Sigmoid colon (tissue), 7 donors: ENCODE results near the gene TMED4. TPM values are rescaled to one million over a fixed set of nuclear protein-coding genes. Genes with fewer than 3 reads are reported as not detected.

ENCODE experiments used
- DNase-seq: peaks from one replicate; pipeline ENCODE4 v3.0.0-alpha.2; 2019
- H3K27ac ChIP-seq, 4 donors: fragments of 200-600 bp; sonication (generic); one replicate each; pipeline ENCODE4 v1.5.1; 2016 to 2019; ENCODE audit warnings: mild to moderate bottlenecking in 1 of 4
- H3K27me3 ChIP-seq, 3 donors: fragments of 200-600 bp; sonication (generic); one replicate each; pipeline ENCODE4 v1.5.1; 2019; ENCODE audit warnings: mild to moderate bottlenecking in 1 of 3
- H3K36me3 ChIP-seq, 4 donors: fragments of 200-600 bp; sonication (generic); one replicate each; pipeline ENCODE4 v1.5.1; 2016 to 2019
- H3K4me1 ChIP-seq, 4 donors: fragments of 200-600 bp; sonication (generic); one replicate each; pipeline ENCODE4 v1.5.1; 2017 to 2019
- H3K4me3 ChIP-seq, 4 donors: fragments of 200-600 bp; sonication (generic); one replicate each; pipeline ENCODE4 v1.5.1; 2017 to 2019; ENCODE audit warnings: mild to moderate bottlenecking in 2 of 4, moderate library complexity in 1 of 4
- H3K9me3 ChIP-seq, 4 donors: fragments of 200-600 bp in 3 of 4; sonication (generic) in 3 of 4; one replicate each; pipeline versions ENCODE4 v1.5.1 to v1.6.1; 2013 to 2019
- CTCF ChIP-seq, 4 experiments: fragments of 450-650 bp in 3 of 4; fragments of 200-600 bp in 1 of 4; IDR thresholded peaks; one replicate each; pipeline ENCODE4 v1.5.1; 2016 to 2019; ENCODE audit warnings: antibody characterized with exemption in 4 of 4, mild to moderate bottlenecking in 3 of 4, moderate library complexity in 2 of 4
- EP300 ChIP-seq, 4 donors: sonication (generic); formaldehyde crosslinking; IDR thresholded peaks; one replicate each; pipeline ENCODE4 v1.6.1; 2017; ENCODE audit warnings: antibody characterized with exemption in 4 of 4
- POLR2A ChIP-seq, 2 donors: fragments of 450-650 bp; IDR thresholded peaks; one replicate each; pipeline ENCODE4 v1.6.1; 2016; ENCODE audit warnings: antibody characterized with exemption in 2 of 2, mild to moderate bottlenecking in 2 of 2, moderate library complexity in 2 of 2
- POLR2AphosphoS5 ChIP-seq, 4 donors: sonication (generic); formaldehyde crosslinking; IDR thresholded peaks; one replicate each; pipeline ENCODE4 v1.6.1; 2017; ENCODE audit warnings: antibody characterized with exemption in 4 of 4
- WGBS, 2 donors: extraction: QIAGEN DNeasy Blood & Tissue Kit; methylation state at CpG; one replicate each; pipeline ENCODE4 v1.1.7; 2013; 5-methylcytosine and 5-hydroxymethylcytosine counted together
- intact Hi-C: fragments of 100-400 bp; cut with DNase I; formaldehyde crosslinking; loops from one replicate; pipeline ENCODE4 v1.15.1; 2023
- polyA plus RNA-seq, 3 donors: library from polyadenylated mRNA; stranded (reverse); fragments of 200-250 nt; gene quantifications; one replicate each; pipeline ENCODE4 v1.2.3, GENCODE V29; 2013
- total RNA-seq, 4 donors: library from RNA; depleted of rRNA; stranded (reverse); fragments of >200 nt; gene quantifications; one replicate each; pipeline ENCODE4 v1.1.0, GENCODE V29; 2016
- donor health status: healthy with polysubstance abuse.
- donor health status: Bipolar disorder and iron deficiency.
- donor health status: healthy.

Gene TMED4
- total and polyA plus RNA-seq, 7 donors = 18.6 to 209 (median 114) TPM

DNA sequence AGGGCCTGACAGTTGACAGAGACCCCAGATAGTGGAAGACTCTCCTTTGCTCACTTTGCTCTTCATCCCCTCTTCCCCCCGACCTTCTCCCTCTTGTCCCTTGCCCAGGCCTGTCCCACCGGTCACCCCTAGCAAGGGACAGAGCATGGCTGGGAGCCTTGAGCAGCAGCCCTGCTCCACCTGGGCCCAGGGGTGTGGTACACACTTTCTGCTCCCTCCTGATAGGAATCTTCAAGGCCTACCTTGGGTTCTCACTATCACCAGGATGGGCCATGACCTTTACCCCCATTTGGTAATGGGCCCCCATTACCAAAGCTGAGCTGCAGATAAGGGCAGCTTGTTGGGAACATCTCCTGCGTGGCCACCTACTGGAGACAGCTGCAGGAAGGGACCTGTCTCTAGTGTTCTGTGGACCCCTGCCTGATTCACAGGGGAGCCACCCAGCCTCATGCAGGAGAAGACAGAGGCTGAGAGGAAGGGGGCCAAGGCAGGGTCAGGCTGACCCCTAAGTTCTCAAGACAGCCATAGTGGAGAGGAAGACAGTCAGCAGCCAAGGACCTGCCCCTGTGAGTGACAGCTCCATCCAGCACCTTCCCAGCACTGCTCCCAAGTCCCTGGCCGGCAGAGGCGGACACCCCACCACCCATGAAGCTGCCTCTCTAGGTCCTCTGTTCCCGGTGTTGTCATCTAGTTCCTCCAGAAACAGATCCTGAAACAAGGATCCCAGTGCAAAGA lies 40.0 kb downstream of the TMED4 start:
- no peak for DNase-seq
- Histone ChIP-seq H3K27ac (no peak overlapping the region), H3K9me3 (no peaks in the 10 kb centered on the region), H3K27me3 (no peaks in the 10 kb centered on the region), H3K36me3 (no peaks in the 10 kb centered on the region), H3K4me3 (no peak overlapping the region), H3K4me1 (no peaks in the 10 kb centered on the region)
- TF ChIP-seq POLR2AphosphoS5 (IDR thresholded peaks at IDR 0.05) = no peak
- no peak for TF ChIP-seq EP300 (IDR thresholded peaks at IDR 0.05)
- TF ChIP-seq CTCF (IDR thresholded peaks at IDR 0.05) = no peak
- no peak for TF ChIP-seq POLR2A (IDR thresholded peaks at IDR 0.05)
- intact Hi-C loops = no loop called here
- 92 to 93% methylated on average over 6 of the region's 6 CpGs for WGBS, 2 donors

DNA sequence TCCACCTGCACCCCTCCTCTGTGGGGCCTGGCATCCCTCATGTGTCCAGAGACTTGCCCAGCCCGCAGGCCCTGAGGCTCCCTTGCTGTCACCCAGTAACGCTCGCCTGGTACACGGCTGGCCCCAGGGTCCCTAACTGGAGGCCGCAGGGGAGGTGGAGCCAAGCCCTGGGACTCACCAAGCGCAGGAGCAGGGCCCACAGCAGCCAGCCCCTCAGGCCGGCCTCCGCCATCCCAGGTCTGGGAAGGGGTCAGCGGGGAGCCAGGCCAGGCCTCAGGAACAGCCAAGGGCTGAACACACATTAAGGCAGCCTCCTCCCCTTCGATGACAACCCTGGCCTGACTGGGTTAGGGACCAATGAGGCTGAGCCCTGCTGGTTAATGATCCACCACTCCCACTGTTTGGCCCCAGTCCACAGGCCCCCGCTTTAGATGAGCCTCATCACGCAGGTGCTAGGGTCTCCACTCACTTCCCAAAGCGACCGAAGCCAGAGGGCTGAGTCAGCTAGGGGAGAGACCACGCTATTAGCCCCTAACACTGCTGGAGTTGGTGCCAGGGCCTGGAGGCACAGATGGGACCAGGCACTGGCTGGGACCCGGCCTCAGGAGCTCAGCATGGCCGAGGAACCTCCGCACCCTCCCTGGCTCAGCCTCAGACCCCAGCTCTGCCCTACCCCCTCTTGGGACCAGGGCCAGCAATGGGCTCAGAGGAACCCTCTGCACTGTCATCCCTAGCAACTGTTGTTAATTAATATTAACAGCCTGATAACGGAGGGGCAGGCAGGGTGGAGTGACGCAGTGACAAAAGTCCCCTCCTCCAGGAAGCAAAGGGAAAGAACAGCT lies 40.8 kb downstream of the TMED4 start, which contains the start of gene NPC1L1:
Gene NPC1L1 (minus strand): TSS at position 303 of the 842 bp plus-strand sequence. CDS start 71 bp downstream, at position 232.
- Histone ChIP-seq H3K9me3 (no peaks in the 10 kb centered on the region), H3K4me3 (no peak within 1 kb of the TSS), H3K27me3 (no peaks in the 10 kb centered on the region), H3K27ac (no peak within 1 kb of the TSS), H3K36me3 (no peaks in the 10 kb centered on the region), H3K4me1 (no peaks in the 10 kb centered on the region)
- intact Hi-C loops = no loop called here
- no peak for TF ChIP-seq POLR2A (IDR thresholded peaks at IDR 0.05)
- no peak for TF ChIP-seq EP300 (IDR thresholded peaks at IDR 0.05)
- no peak for TF ChIP-seq CTCF (IDR thresholded peaks at IDR 0.05)
- TF ChIP-seq POLR2AphosphoS5 (IDR thresholded peaks at IDR 0.05) = no peak
- 88 to 91% methylated on average over 20 of the region's 20 CpGs for WGBS, 2 donors
- no peak for DNase-seq

GRCh38 chr7:44540592-44541027 lies 41.4 kb downstream of the TMED4 start:
- WGBS, 2 donors = 84 to 86% methylated on average over 5 of the region's 5 CpGs
- no peak overlapping the region for H3K27ac ChIP-seq
- intact Hi-C loops = no loop called here
- no peaks in the 10 kb centered on the region for H3K4me1 ChIP-seq
- H3K9me3 ChIP-seq = no peaks in the 10 kb centered on the region
- DNase-seq = no peak
- H3K4me3 ChIP-seq = no peak overlapping the region
- no peaks in the 10 kb centered on the region for H3K36me3 ChIP-seq
- H3K27me3 ChIP-seq = no peaks in the 10 kb centered on the region
- TF ChIP-seq EP300 (IDR thresholded peaks at IDR 0.05) = no peak
- no peak for TF ChIP-seq CTCF (IDR thresholded peaks at IDR 0.05)
- TF ChIP-seq POLR2AphosphoS5 (IDR thresholded peaks at IDR 0.05) = no peak
- no peak for TF ChIP-seq POLR2A (IDR thresholded peaks at IDR 0.05)

DNA sequence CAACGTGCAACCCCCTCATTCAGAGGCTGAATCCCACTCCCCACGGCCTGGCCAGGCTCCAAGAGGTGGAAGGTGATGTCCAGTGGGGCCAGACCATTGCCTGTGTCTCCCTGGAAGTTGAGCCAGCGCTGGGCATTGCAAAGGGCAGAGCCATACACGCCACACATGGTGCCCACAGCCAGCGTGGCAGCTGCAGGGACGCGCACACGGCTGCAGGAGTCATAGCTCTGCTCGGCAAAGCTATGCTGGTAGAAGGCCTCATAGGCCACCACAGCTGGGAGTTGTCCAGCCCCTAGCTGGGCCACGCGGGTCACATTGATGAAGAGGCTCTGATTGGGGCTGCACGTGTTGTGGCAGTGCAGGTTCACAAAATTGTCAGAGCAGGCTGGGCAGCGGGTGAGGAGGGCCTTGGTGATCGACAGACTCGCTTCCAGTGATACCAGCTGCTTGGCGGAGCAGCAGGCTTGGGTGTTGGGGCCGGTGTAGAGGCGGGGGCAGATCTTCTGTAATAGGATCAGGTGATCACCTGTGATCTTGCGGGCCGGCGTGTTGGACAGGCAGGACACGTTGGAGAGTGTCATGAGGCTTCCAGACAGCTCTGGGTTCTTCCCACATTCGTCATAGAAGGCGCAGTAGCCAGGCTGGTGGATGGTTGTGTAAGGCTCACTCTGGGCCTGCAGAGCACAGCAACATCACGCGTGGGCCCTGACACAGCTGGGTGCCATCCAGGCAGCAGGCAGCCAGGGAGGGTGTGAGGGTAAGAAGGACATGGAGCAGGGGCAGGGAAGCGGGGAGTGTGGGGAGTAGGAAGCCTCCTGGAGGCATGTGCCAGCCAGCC lies 42.1 kb downstream of the TMED4 start:
- intact Hi-C loops = no loop called here
- H3K27me3 ChIP-seq = no peaks in the 10 kb centered on the region
- H3K9me3 ChIP-seq = no peaks in the 10 kb centered on the region
- TF ChIP-seq POLR2A (IDR thresholded peaks at IDR 0.05) = no peak
- TF ChIP-seq EP300 (IDR thresholded peaks at IDR 0.05) = no peak
- TF ChIP-seq CTCF (IDR thresholded peaks at IDR 0.05) = no peak
- no peak for TF ChIP-seq POLR2AphosphoS5 (IDR thresholded peaks at IDR 0.05)
- WGBS, 2 donors = 91 to 92% methylated on average over 27 of the region's 27 CpGs
- no peaks in the 10 kb centered on the region for H3K4me1 ChIP-seq
- no peaks in the 10 kb centered on the region for H3K36me3 ChIP-seq
- no peak overlapping the region for H3K4me3 ChIP-seq
- no peak for DNase-seq
- no peak overlapping the region for H3K27ac ChIP-seq
